Measurements from ENCODE around the gene SOX15.

DNA sequence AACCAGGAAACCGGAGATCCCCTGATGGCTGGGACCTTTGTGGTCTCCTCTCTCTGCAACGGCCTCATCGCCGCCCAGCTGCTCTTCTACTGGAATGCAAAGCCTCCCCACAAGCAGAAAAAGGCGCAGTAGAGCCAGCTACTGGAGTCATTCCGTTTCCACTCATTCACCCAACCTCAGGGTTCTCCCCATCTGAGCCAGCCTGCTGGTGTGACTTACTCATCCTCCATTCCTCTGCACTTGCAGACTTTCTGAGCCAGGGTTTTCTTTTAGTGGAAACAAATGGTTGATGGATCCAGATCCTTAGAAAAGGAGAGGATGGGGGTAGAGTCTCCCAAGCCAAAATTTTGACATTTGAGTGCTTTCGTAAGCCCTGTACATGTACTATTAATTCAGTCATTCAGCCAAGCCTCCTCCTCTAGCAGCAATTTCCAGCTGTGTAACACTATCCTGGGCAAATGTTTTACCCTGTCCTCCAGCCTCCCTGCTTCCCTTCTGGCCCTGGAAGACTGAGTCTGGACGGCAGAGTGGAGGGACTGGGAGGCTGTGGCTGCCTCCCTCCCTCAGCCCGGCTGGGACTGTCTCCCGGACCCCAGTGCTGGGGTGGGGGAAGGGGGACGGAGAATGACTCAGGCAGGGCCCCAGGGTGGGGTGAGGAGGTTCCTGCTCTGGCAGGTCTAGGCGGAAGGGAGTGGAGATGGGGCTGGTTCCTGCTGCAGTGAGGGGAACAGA, 2.3 kb downstream of the SOX15 start:
- TF ChIP-seq CTCF (IDR thresholded peaks at IDR 0.05; ENCODE audit: low read length) (no peak), EZH2 (optimal IDR thresholded peaks at IDR 0.05; ENCODE audit: low read depth, low read length) (no peak), EZH2phosphoT487 (IDR thresholded peaks at IDR 0.05; ENCODE audit: low read length) (no peak)
